ENCODE measurements around the gene NIT2. TPM values are rescaled to one million over a fixed set of nuclear protein-coding genes. Genes with fewer than 3 reads are reported as not detected.
A peak's percentile ranks its signal among the peaks of the same experiment; 100 is the strongest.

Gene NIT2
- polyA plus RNA-seq, 1 donor from 2014 or later: 55.6 TPM

DNA sequence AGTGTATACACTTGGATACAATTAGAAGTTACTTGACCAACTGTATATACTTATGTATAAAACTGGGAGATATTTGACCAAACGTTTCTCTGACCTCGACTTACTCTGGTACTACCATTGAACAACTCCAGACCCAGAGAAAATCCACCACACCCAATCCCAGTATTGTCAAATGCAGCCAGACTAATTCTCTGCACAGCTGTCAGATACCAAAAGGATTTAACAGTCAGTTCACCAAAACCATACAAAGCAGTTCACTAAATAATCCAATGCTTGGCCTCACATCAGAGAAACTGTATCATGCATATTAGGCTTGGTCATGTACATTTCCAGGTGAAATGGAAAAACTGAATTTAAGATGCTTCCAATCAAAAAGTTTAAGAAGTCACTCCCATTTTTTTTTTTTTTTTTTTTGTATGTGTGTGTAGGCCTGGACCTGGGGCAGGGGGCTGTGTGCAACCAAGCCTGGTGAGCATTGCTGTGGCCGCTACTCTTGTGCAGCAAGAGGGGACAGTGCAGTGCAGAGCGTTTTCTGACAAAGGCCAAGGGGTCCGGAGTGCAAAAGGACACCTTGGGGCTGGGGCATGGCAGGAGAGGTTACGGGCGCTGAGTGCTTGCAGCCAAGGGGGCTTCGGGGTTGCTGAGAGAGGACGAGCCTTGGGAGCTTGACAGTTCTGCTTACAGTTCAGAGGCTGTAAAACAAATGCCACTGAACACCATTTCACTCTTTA, 64.9 kb downstream of the NIT2 start:
- no peaks in the 10 kb centered on the region for H3K27me3 Mint-ChIP-seq

DNA sequence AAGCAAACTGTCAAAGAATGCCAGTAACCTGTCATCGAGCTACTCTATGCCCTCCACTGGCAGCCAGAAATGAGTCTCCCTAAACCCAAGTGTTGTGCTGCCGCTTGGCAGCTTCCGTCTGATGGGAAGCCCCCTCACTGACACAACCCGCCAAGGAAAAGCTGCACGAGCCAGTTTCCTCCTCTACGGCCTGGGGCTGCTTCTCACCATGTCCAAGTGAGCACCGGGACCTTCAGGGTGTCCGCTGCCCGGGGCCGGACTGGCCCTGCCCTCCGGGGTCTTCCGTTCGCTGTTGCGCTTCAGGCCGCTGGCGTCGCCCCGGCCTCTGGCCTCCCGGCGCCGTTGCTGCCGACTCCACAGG, 65.8 kb downstream of the NIT2 start:
- Mint-ChIP-seq H3K4me1 (peaks cover 32 to 53% (median 40%) of the 10 kb centered on the region in 3 donors), H3K9me3 (peaks cover 0 to 1% (median 0%) of the 10 kb centered on the region in 3 donors), H3K4me3 (peak overlapping the region; percentile 99 to 100 (median 100)), H3K27me3 (no peaks in the 10 kb centered on the region), H3K36me3 (peaks cover 2% of the 10 kb centered on the region), H3K27ac (peak overlapping the region in 2 of 3 donors; percentile 32 to 93)

More for the DNA sequence above, 64.9 kb downstream of the NIT2 start:
- peak overlapping the region; percentile 99 to 100 (median 100) for H3K4me3 Mint-ChIP-seq
- peaks cover 32 to 52% (median 40%) of the 10 kb centered on the region in 3 donors for H3K4me1 Mint-ChIP-seq
- no peak overlapping the region for H3K27ac Mint-ChIP-seq
- peaks cover 2% of the 10 kb centered on the region for H3K36me3 Mint-ChIP-seq
- peaks cover 0 to 1% (median 0%) of the 10 kb centered on the region in 3 donors for H3K9me3 Mint-ChIP-seq

DNA sequence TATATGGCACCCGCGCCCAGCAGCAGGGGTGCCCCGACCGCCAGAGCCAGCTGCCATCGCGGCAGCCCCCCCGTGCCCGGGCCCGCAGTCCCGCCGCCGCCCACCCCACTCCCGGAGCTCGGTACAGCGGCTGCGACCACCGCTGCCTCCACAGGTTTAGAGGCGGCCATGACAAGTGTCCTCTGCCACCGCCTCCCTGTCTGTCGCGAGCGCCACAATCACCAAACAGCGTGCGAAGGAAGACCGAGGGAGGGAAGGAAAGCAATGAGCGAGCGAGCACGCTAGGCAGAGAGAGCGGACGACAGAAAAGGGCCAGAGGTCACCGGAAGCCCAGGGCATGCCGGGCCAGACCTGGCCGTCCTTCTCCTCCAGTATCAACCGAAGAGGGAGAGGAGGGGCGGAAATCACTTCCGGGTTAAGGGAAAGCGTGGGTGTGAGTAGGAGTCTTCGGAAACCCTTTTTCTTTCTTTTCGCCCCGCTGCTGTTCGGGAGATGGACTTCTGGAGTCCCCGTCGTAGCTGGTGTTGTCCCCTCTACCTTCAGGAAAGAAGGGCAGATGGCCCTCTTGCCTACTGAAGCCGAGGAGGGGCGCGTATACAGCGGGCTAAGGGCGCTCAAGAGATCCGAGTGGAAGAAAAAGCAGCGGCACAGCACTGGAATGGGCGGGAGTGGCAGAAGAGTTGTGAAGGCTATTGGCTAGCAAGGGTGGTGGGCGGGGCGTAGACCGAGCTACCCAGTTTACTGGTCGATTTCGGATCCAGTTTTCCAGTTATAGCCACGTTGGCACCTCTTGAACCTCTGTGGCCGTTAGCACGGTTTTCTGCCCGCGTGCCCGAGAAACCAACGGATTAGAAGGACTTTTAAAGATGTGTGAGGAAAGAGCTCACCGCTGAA, 66.5 kb downstream of the NIT2 start, which contains the start of the genes LNP1 and TOMM70:
Gene LNP1 (plus strand): TSS at position 760 of the 894 bp plus-strand sequence. CDS start 28,191 bp downstream, outside the sequence.
Gene TOMM70 (minus strand): TSS at position 310 of the 894 bp plus-strand sequence. CDS start 140 bp downstream, at position 170.
- Mint-ChIP-seq H3K27ac (peak within 1 kb of the TSS; percentile 93 to 97 (median 96)), H3K36me3 (peaks cover 2% of the 10 kb centered on the region), H3K4me3 (peak within 1 kb of the TSS; percentile 99 to 100 (median 100)), H3K4me1 (peaks cover 28 to 52% (median 40%) of the 10 kb centered on the region in 3 donors), H3K27me3 (no peaks in the 10 kb centered on the region), H3K9me3 (peaks cover 0 to 1% (median 0%) of the 10 kb centered on the region in 3 donors)

DNA sequence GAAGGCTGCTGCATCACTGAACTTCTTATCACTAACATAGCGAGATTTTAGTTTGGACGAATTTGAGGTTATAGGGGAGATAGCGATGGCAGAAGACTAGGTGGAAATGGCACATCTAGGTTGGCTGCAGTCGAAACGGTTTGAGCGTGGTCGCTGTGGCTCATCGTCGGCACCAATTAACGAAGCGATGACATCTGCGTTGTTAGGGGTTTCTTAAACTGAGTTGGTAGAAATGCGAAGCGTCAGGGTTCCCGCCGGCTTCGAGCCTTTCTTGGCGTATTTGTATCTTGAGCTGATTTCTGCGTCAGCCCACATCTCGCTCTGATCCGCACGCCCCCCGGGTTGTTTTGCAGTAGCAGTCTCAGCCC, 67.1 kb downstream of the NIT2 start:
- Mint-ChIP-seq H3K4me3 (peak overlapping the region; percentile 99 to 100 (median 100)), H3K27me3 (no peaks in the 10 kb centered on the region), H3K27ac (peak overlapping the region; percentile 93 to 97 (median 96)), H3K9me3 (peaks cover 0 to 1% (median 0%) of the 10 kb centered on the region in 3 donors), H3K4me1 (peaks cover 26 to 48% (median 38%) of the 10 kb centered on the region in 3 donors), H3K36me3 (peaks cover 2% of the 10 kb centered on the region)

DNA sequence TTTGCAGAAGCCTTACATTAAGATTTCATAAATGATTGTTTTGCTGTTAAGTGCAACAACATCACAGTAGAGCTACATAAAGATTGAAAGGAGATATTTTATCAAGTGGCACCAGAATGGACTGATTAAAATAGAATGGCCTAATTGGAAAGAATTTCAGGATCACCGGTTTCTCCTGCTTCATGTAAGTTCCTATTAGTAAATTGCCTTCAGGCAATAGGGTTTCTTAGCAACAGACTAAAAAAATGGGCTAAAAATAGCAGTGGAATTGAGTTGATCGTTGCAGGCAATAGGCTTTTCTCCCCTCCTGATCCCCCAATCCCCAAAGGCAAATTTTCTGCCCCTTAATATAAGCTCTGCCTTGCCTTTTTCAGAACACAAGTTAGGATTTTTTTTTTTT, 67.7 kb downstream of the NIT2 start:
- no peaks in the 10 kb centered on the region for H3K27me3 Mint-ChIP-seq
- H3K4me1 Mint-ChIP-seq: peaks cover 20 to 42% (median 38%) of the 10 kb centered on the region in 3 donors
- peaks cover 3% of the 10 kb centered on the region for H3K36me3 Mint-ChIP-seq
- peak overlapping the region in 2 of 3 donors; percentile 93 to 96 for H3K27ac Mint-ChIP-seq
- H3K4me3 Mint-ChIP-seq: peak overlapping the region; percentile 99 to 100 (median 100)
- peaks cover 0 to 6% (median 1%) of the 10 kb centered on the region in 3 donors for H3K9me3 Mint-ChIP-seq

DNA sequence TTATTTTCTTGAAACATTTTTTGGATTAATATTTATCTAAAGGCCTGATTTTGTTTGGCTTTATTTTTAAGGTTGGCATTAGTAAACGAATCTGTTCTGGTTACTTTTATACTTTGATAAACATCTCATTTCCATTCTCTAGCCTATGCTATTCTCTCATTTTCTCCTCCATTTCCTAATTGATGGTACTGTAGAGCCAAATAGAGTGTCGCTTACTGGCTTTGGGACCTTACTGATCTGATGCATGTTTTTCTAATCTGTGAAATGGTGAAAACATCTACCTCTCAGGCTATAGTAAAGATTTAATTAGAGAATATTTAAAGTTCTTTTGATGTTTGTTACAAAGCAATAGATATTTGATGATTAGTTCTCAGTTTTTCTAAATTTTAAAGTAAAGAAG, 68.3 kb downstream of the NIT2 start:
- H3K36me3 Mint-ChIP-seq: peaks cover 8% of the 10 kb centered on the region
- H3K4me1 Mint-ChIP-seq: peaks cover 19 to 39% (median 38%) of the 10 kb centered on the region in 3 donors
- peak overlapping the region in 2 of 4 donors; percentile 79 to 99 for H3K4me3 Mint-ChIP-seq
- H3K27me3 Mint-ChIP-seq: no peaks in the 10 kb centered on the region
- peaks cover 0 to 12% (median 5%) of the 10 kb centered on the region in 3 donors for H3K9me3 Mint-ChIP-seq
- H3K27ac Mint-ChIP-seq: no peak overlapping the region

DNA sequence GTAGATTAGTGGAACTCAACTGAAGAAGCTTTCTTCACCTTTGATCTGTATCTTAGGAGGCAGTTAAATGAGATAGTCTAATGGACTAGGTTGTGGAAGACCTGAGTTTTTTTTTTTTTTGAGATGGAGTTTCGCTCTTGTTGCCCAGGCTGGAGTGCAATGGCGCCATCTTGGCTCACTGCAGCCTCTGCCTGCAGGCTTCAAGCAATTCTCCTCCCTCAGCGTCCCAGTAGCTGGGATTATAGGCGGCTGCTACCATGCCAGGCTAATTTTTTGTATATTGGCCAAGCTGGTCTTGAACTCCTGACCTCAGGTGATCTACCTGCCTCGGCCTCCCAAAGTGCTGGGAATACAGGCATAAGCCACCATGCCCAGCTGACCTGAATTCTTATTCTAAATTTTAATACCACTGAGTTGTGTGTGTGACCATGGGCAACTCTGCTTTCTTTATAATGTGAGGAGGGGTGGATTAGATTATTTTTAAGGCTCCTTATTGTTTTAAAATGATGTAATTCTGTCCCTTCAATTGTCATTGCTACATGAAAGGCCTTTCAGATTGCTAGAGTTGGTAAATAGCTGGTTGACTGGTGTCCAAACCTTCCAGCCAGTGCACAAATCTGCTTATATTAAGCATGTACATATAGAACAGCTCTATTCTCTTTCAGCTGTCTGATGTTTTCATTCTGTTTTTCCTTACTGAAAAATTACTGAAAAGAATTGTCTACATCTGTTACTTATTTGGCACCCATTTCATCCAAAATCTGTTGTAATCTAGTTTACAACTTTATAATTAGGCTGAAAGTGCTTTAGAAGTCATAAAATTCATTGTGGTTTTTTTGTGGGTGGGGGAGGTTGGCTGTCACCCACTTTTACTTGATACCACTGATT, 69.0 kb downstream of the NIT2 start:
- peaks cover 15 to 36% (median 35%) of the 10 kb centered on the region in 3 donors for H3K4me1 Mint-ChIP-seq
- H3K4me3 Mint-ChIP-seq: peak overlapping the region in 2 of 4 donors; percentile 37 to 79
- H3K36me3 Mint-ChIP-seq: peaks cover 8% of the 10 kb centered on the region
- H3K27ac Mint-ChIP-seq: no peak overlapping the region
- H3K9me3 Mint-ChIP-seq: peaks cover 0 to 13% (median 6%) of the 10 kb centered on the region in 3 donors
- H3K27me3 Mint-ChIP-seq: no peaks in the 10 kb centered on the region

DNA sequence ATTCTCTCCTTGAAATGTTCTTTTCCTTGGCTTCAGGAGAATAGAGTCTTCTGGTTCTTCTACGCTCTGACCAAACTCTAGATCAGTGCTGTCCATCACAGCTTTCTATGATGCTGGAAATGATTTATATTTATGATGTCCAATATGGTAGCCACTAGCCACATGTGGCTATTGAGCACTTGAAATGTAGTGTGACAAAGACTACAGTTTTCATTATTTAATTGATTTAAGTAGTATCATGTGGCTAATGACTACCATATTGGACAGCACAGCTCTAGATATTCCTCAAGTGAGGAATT, 69.6 kb downstream of the NIT2 start:
- no peaks in the 10 kb centered on the region for H3K27me3 Mint-ChIP-seq
- H3K27ac Mint-ChIP-seq: no peak overlapping the region
- H3K36me3 Mint-ChIP-seq: peaks cover 8% of the 10 kb centered on the region
- peaks cover 13 to 33% (median 31%) of the 10 kb centered on the region in 3 donors for H3K4me1 Mint-ChIP-seq
- H3K9me3 Mint-ChIP-seq: peaks cover 0 to 13% (median 6%) of the 10 kb centered on the region in 3 donors
- H3K4me3 Mint-ChIP-seq: peak overlapping the region in 1 of 4 donors; percentile 37

DNA sequence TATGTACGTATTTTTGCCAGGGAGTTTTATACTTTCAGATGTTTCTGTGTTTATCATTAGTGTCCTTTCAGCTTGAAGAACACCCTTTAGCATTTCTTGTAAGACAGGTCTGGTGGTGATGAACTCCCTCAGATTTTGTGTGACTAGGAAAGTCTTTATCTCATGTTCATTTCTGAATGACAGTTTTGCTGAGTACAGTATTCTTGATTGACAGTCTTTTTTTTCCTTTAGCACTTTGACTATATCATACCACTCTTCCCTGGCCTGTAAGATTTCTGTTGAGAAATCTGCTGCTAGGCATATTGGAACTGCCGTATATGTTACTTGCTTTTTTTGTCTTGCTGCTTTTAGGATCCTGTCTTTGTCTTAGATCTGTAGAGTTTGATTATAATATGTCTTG, 72.6 kb downstream of the NIT2 start:
- Mint-ChIP-seq H3K4me1 (peaks cover under 1 to 17% (median 14%) of the 10 kb centered on the region in 3 donors), H3K9me3 (peaks cover 0 to 18% (median 6%) of the 10 kb centered on the region in 3 donors), H3K27ac (no peak overlapping the region), H3K36me3 (peaks cover 8% of the 10 kb centered on the region), H3K4me3 (peak overlapping the region in 1 of 4 donors; percentile 32), H3K27me3 (no peaks in the 10 kb centered on the region)

DNA sequence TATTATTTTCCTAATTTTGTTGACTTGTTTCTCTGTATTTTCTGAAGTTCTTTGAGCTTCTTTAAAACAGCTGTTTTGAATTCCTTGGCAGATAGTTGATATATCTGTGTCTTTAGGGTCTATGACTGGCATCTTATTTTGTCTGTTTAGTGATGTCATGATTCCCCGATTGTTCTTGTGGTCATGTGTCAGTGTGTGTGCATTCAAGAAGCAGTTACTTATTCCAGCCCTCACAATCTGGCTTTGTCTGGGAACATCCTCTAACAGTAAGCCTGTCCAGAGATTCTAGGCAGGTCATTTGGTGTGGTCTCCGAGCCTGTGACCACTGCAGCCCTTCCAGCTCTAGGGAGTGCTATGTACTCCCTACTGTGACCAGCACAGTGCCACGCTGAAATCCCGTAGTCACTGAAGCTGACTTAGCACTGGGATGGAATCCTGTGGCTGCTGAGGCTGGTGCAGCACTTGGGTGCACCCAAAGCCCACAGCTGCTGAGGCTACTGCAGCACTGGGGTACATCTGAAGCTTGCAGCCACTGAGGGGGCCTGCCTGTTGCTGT, 73.5 kb downstream of the NIT2 start:
- Mint-ChIP-seq H3K4me3 (no peak overlapping the region), H3K9me3 (peaks cover 0 to 22% (median 8%) of the 10 kb centered on the region in 3 donors), H3K36me3 (peaks cover 11% of the 10 kb centered on the region), H3K27me3 (no peaks in the 10 kb centered on the region), H3K4me1 (peaks cover 0 to 10% (median 7%) of the 10 kb centered on the region in 3 donors), H3K27ac (no peak overlapping the region)

Other genes with a start within 250 kb of the NIT2 start
- gene FILIP1L, start 220.3 kb upstream of the NIT2 start, polyA plus RNA-seq: 1.1 TPM
- gene TBC1D23, start 73.8 kb upstream of the NIT2 start, polyA plus RNA-seq: 17.2 TPM
- 14.0 TPM for gene TOMM70, start 66.3 kb downstream of the NIT2 start, polyA plus RNA-seq
- 0.88 TPM for gene LNP1, start 66.8 kb downstream of the NIT2 start, polyA plus RNA-seq
- 0.14 TPM for gene TMEM45A, start 157.9 kb downstream of the NIT2 start, polyA plus RNA-seq